GM21526 (cell line): ENCODE data around the gene THOC1.
"Not testable (repeated sequence)": the region's sequence is repeated elsewhere in the genome, so short reads cannot be mapped to it uniquely, and the experiment has no call there.

Source experiments
- ATAC-seq: cut with Tn5 transposase; IDR thresholded peaks from one replicate; pipeline ENCODE4 v1.9.1; 2021; ENCODE audit warnings: moderate library complexity; ENCODE audit not compliant: unreplicated experiment, low FRiP score

The THOC1 gene, protein sequence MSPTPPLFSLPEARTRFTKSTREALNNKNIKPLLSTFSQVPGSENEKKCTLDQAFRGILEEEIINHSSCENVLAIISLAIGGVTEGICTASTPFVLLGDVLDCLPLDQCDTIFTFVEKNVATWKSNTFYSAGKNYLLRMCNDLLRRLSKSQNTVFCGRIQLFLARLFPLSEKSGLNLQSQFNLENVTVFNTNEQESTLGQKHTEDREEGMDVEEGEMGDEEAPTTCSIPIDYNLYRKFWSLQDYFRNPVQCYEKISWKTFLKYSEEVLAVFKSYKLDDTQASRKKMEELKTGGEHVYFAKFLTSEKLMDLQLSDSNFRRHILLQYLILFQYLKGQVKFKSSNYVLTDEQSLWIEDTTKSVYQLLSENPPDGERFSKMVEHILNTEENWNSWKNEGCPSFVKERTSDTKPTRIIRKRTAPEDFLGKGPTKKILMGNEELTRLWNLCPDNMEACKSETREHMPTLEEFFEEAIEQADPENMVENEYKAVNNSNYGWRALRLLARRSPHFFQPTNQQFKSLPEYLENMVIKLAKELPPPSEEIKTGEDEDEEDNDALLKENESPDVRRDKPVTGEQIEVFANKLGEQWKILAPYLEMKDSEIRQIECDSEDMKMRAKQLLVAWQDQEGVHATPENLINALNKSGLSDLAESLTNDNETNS

GRCh38 chr18:267688-268552, at the start of gene THOC1:
THOC1 (minus strand) TSS chr18:268047; CDS start chr18:268019, 28 bp downstream.
- peak; percentile 91 for ATAC-seq

GRCh38 chr18:317618-318017, 49.8 kb upstream of the THOC1 start:
- no peak for ATAC-seq

GRCh38 chr18:316393-316792, 48.5 kb upstream of the THOC1 start:
- no peak for ATAC-seq

DNA sequence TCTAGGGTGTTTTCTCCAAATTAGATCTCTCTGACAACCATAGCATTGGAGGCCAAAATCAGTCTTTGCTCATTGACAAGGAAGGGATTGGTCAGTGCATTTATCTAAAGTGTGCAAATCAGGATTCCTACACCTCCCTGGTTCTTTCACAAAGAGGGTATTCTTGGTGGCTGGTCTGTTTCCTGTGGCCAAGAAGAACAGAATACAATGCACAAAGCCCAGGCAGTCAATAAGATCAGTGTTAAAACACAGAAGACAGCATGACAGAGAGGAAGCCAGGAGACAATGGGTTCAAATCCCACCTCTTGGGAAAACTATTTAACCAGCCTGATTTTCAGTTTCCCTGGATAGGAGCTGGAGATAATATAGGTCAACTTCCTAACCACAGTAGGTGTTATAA, 46.1 kb upstream of the THOC1 start:
- ATAC-seq, result no peak

DNA sequence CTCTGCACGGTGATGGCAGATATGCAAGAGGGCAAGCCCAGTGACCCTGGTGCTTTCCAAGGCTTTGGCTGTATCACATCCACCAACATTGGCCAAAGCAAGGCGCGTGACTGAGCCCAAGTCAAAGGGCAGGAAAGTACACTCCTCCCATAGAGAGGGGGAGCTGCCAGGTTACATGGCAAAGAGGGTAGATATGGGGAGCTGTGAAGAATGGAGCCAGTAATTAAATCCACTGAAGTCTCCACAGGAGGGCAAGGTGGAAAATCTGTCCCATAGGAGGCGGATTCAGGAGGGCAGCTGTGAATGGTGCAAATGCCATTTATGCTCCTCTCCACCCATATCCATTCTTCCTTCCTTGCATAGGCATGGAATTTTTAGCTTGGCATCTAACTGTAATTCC, 44.6 kb upstream of the THOC1 start:
- no peak for ATAC-seq

DNA sequence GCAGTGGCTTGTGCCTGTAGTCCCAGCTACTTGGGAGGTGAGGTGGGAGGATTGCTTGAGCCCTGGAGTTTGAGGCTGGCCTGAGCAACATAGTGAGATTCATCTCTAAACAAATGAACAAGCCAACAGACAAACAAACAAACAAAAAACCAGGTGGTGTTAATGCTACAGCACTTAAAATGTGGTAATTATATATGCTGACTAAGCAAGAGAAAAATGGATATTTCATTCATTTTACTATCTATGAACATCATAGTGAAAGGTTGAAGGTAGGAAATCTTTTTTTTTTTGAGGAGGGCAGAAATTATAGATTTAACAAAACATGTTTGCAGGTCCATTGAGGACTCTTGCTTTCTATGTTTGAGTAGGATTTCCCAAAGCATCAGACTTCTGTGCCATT, 42.2 kb upstream of the THOC1 start:
- ATAC-seq, result no peak

DNA sequence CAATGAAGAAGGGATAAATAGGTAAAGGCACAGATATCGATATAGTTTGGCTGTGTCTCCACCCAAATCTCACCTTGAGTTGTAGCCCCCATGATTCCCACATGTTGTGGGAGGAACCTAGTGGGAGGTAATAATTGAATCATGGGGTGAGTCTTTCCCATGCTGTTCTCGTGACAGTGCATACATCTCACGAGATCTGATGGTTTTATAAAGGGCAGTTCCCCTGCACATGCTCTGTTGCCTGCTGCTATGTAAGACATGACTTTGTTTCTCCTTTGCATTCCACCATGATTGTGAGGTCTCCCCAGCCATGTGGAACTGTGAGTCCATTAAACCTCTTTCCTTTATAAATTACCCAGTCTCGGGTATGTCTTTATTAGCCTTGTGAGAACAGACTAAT, 40.2 kb upstream of the THOC1 start:
- ATAC-seq, result not testable (repeated sequence)

DNA sequence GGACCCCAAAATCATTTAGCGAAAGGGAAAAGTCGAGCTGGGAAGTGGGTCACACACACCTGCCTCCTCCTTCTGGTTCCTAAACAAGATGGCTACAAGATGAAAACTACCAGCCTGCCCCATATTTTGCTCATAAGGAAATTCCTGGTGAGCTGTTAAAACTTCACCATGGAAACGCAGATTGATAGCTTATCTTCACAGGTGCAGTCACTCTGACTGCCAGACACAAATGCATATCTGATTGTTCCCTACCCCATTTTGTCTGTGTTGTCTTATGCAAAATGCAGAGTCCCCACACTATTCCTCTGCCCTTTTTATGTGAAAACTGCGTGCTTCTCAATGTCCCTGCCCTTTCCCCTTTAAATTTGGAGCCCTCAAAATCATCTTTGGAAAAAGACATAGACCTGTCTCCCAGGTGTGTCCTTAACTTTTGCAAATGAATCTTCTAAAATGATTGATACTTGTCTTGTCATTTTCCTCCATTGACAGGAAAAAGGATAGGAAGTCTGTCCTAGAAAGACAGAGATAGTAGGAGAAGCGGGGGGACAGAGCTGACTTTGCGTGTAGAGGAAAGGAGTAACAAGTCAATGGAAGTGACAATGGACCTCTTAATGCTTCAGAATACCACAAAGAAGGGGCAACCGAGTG, 38.9 kb upstream of the THOC1 start:
- ATAC-seq, result no peak

GRCh38 chr18:305003-305501, 37.2 kb upstream of the THOC1 start:
- ATAC-seq, result no peak

DNA sequence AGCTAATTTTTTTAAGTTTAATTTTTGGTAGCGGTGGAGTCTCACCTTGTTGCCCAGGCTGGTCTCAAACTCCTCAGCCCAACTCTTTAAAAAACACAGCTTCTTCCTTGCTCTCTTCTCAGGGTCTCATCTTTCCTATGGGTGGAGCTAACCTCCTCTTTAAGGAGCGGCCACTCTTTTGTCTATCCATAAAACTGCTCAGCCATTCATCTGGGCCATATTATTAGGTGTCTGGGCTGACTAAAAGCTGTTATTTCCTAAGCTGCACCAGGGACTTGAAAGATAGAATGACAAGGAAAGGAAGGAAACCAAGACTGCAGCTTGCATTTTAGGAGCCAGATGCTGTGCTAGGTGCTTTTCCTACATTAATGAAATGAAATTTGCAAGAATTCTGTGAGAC, 35.8 kb upstream of the THOC1 start:
- ATAC-seq, result no peak

DNA sequence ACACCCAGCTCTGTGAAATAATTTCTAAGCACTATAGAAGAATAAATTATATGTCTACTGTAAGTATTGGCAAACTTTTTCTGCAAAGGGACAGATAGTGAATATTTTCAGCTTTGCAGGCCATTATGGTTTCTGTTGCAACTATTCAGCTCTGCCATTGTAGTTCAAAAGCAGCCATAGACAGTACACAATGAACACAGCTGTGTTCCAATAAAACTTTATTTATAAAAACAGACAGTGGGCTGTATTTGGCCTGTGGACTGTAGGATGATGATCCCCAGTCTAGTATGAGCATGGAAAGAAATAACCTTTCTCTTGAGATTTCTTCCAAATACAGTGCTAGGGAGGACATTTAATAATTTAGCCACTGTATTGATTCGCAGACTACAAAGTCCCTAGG, 35.2 kb upstream of the THOC1 start:
- ATAC-seq, result no peak

GRCh38 chr18:302097-302496, 34.2 kb upstream of the THOC1 start:
- ATAC-seq, result no peak

GRCh38 chr18:297936-298335, 30.1 kb upstream of the THOC1 start:
- no peak for ATAC-seq

GRCh38 chr18:295756-296490, 28.1 kb upstream of the THOC1 start:
- no peak for ATAC-seq

- no peak for ATAC-seq
Observed at GRCh38 chr18:294566-294965, 26.7 kb upstream of the THOC1 start.

GRCh38 chr18:293536-293935, 25.7 kb upstream of the THOC1 start:
- ATAC-seq, result no peak

DNA sequence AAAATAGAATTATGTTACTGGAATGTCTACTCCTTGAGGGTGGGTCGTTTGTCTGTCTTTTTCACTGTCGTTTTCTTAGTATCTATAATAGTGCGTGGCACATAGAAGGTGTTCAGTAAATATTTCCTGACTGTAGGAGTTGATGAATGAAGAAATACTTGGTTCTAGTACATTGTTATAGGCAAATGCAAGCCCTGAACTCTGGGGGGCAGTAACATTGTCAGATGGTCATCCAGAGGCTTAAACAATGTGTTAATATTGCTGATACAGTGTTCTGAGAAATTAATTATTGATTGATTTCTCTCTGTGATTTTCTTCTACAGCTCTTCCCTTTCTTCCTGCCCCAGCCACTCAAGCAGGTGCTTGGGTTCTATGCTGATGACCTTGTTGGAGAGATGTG, 24.4 kb upstream of the THOC1 start:
- no peak for ATAC-seq

DNA sequence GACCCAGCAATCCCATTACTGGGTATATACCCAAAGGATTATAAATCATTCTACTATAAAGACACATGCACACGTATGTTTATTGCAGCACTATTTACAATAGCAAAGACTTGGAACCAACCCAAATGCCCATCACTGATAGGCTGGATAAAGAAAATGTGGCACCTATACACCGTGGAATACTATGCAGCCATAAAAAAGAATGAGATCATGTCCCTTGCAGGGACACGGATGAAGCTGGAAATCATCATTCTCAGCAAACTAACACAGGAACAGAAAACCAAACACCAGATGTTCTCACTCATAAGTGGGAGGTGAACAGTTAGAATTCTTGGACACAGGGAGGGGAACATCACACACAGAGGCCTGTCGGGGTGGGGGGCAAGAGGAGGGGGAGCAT, 22.1 kb upstream of the THOC1 start:
- ATAC-seq, result not testable (repeated sequence)

DNA sequence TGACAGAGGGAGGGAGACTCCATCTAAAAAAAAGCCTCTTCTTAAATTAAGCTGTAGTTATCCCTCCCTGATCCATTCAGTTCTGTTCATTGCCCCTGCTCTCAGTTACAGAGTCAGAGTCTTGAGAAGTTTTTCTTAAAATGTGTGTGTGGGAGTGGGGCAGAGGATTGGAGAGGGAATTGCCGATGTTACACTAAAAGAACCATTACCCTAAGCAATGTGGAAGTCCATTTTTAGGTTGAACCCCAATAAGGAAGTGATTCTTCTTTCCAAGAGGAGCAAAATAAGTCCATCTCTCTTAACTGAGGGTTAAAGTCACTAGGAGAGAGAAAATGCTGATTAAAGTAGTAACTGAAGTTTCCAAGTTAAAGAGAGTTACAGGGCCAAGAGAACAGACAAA, 21.2 kb upstream of the THOC1 start:
- ATAC-seq, result no peak
